Mucosa of stomach (tissue), 1 donor: ENCODE results near the gene ABCC3.
"Not testable (repeated sequence)": the region's sequence is repeated elsewhere in the genome, so short reads cannot be mapped to it uniquely, and the experiment has no call there.

Experiments used
- H3K27me3 ChIP-seq: one replicate; pipeline ENCODE4 v1.7.0; 2013; ENCODE audit warnings: mild to moderate bottlenecking, low read length; ENCODE audit not compliant: control insufficient read depth, insufficient read depth
- H3K36me3 ChIP-seq: one replicate; pipeline ENCODE4 v1.7.0; 2013; ENCODE audit warnings: low read length; ENCODE audit not compliant: control insufficient read depth, insufficient read depth
- H3K4me1 ChIP-seq: one replicate; pipeline ENCODE4 v1.7.0; 2013; ENCODE audit warnings: mild to moderate bottlenecking, low read length; ENCODE audit not compliant: control insufficient read depth, insufficient read depth
- H3K4me3 ChIP-seq: one replicate; pipeline ENCODE4 v1.7.0; 2013; ENCODE audit warnings: low read length
- H3K9ac ChIP-seq: one replicate; pipeline ENCODE4 v1.7.0; 2013; ENCODE audit warnings: mild to moderate bottlenecking, low read length, moderate library complexity
- H3K9me3 ChIP-seq: one replicate; pipeline ENCODE4 v1.7.0; 2013; ENCODE audit warnings: mild to moderate bottlenecking, low read length, moderate library complexity; ENCODE audit not compliant: control insufficient read depth
- donor health status: Pancreatic carcinoma.

ABCC3 gene

DNA sequence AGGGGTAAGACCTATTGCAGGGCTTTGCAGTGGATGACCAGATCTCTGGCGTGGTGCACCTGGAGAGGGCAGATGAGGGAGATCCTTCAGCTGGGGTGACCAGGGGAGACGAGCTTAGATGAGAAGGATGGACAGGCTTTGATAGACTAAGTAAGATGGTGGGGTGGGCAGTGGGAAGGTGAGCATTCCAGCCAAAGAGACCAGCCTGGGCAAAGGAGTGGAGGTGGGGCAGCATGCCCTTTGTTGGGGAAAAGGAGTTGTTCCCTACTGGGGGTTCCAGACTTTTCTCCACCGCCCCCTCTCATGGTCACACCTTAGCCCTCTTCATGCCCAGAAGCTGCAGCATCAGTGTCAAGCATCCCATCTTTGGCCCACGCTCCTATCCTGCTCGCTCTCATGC, 45.4 kb downstream of the ABCC3 start:
- H3K4me1 ChIP-seq, result peaks cover 32% of the 10 kb centered on the region
- H3K4me3 ChIP-seq, result no peak overlapping the region
- no peaks in the 10 kb centered on the region for H3K9me3 ChIP-seq
- H3K36me3 ChIP-seq, result peaks cover 16% of the 10 kb centered on the region
- H3K27me3 ChIP-seq, result no peaks in the 10 kb centered on the region
- H3K9ac ChIP-seq, result no peak overlapping the region

DNA sequence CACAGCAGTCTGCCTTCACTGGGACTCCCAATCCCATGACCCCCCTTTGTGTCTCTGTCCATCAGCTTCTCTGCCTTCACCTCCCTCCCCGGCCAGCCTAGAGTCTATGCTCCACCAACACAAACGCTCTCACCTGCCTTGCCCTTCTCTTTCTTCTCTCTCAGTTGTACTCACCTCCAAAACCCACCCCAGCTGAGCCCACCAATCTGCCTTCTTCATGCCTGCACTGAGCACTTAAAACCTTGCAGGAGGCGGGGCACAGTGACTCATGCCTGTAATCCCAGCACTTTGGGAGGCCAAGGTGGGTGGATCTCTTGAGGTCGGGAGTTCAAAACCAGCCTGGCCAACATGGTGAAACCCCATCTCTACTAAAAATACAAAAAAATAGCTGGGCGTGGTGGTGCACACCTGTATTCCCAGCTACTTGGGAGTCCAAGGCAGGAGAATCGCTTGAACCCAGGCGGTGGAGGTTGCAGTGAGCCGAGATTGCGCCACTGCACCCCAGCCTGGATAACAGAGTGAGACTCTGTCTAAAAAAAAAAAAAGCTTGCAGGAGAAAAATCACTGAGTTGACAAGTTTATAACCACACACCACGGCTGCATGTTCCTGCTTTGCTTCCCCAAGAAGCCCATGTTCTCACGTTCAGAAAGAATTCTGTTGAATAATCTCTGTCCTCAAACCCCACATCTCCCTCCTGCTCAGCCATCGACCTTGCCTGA, 46.0 kb downstream of the ABCC3 start:
- Histone ChIP-seq H3K4me1 (peaks cover 32% of the 10 kb centered on the region), H3K36me3 (peaks cover 13% of the 10 kb centered on the region)
- not testable (repeated sequence) for H3K9ac ChIP-seq, H3K27me3 ChIP-seq, H3K4me3 ChIP-seq, H3K9me3 ChIP-seq

DNA sequence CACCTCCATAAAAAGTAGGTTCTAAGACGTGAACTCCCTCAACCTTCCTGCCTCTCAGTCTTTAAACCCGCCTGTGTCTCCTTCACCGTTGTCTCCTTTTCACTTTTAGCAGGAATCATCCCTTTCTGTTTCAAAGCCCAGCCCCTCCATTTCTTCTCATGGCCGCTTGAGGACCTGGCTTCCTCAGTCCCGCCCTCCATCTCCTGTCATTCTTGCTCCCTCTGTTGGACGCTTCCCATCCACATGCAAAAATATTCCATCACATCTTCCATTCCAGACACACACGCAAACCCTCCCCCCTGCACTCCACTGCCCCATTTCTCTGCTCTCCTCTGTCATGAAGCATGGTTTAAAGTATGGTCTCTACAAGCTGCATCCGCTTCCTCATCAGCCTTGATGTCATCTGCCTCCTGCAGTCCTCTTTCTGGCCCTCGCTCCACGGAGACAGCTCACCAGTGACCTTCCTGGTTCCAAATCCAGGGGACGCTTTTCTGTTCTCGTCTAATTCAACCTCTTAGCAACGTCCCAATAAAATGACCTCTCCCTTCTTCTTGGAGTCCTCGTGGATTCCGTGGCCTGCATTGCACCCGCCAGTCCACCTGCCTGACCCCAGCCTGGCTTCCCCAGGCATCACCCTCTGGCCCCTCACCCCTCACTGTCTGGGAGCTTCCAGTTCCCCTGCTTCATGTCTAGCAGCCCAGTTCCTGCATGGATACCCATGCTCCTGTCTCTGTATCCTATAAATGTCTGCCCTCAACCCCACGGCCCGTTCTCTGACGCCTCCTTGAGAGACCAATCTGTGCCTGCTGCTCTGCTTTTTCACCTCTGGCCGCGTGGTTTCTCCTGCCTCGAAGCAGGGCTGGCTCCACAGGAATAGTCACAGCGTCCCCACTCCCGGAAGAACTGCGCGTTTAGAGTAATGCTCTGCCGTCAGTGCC, 46.9 kb downstream of the ABCC3 start:
- Histone ChIP-seq H3K36me3 (peaks cover 13% of the 10 kb centered on the region), H3K9ac (no peak overlapping the region), H3K4me1 (peaks cover 33% of the 10 kb centered on the region), H3K4me3 (no peak overlapping the region), H3K27me3 (no peaks in the 10 kb centered on the region), H3K9me3 (no peaks in the 10 kb centered on the region)

DNA sequence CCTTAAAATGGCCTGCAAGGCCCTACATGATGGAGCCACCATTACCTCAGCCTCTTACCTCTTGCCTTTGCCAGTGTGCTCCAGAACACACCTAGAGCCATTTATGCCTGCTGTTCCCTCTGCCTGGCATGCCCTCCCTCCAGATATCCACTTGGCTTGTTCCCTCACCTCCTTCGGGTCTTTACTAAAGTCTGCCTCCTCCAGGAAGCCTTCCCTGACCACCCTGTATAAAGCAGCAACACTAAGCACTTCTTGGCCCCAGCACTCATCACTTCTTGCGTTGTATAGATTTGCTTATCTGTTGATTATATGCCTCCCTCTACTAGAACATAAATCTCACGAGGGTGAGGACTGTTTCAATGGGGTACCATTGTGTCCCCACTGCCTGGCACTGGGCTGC, 47.8 kb downstream of the ABCC3 start:
- peaks cover 42% of the 10 kb centered on the region for H3K4me1 ChIP-seq
- no peaks in the 10 kb centered on the region for H3K9me3 ChIP-seq
- peaks cover 13% of the 10 kb centered on the region for H3K36me3 ChIP-seq
- H3K9ac ChIP-seq, result peak overlapping the region; percentile 17
- no peaks in the 10 kb centered on the region for H3K27me3 ChIP-seq
- no peak overlapping the region for H3K4me3 ChIP-seq

DNA sequence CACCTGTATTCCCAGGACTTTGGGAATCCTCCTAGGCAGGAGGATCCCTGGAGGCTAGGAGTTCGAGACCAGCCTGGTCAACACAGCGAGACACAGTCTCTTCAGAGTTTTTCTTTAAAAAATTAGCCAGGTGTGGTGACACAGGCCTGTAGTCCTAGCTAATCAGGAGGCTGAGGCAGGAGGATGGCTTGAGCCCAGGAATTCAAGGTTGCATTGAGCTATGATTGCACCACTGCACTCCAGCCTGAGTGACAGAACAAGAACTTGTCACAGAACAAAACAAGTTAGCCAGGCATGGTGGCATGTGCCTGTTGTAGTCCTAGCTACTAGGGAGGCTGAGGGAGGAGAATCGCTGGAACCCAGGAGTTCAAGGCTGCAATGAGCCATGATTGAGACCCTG, 48.3 kb downstream of the ABCC3 start:
- H3K9me3 ChIP-seq, result no peaks in the 10 kb centered on the region
- no peak overlapping the region for H3K4me3 ChIP-seq
- H3K4me1 ChIP-seq, result peaks cover 47% of the 10 kb centered on the region
- H3K9ac ChIP-seq, result peak overlapping the region; percentile 17
- no peaks in the 10 kb centered on the region for H3K27me3 ChIP-seq
- peaks cover 13% of the 10 kb centered on the region for H3K36me3 ChIP-seq

DNA sequence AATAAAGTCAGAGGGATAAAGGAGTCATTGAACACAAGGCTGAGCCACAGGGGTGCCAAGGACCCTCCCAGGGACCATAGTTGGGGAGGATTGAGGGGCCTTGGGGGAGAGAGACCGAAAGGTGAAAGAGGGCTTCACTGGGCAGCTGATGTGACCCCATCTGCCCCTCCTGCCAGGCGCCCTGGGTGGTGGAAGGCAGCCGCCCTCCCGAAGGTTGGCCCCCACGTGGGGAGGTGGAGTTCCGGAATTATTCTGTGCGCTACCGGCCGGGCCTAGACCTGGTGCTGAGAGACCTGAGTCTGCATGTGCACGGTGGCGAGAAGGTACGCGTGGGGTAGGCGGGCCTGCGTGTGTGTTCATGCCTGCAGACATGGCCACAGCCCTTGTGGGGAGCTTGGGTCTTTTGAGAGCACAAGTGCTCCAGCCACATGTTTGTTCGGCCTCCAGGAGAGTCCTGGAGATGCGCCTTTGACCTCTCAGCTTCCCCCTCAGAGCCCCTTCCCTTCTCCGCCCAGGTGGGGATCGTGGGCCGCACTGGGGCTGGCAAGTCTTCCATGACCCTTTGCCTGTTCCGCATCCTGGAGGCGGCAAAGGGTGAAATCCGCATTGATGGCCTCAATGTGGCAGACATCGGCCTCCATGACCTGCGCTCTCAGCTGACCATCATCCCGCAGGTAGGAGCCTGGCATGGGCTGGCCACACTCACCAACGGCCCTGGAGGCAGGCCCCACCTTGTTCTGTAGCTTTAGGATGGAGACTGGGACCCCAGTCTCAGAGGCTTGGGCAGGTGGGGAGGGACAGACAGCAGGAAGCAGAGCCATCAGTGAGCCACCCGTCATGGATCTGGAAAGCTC, 49.0 kb downstream of the ABCC3 start:
- no peaks in the 10 kb centered on the region for H3K9me3 ChIP-seq
- peaks cover 54% of the 10 kb centered on the region for H3K4me1 ChIP-seq
- no peaks in the 10 kb centered on the region for H3K27me3 ChIP-seq
- no peak overlapping the region for H3K4me3 ChIP-seq
- peak overlapping the region; percentile 49 for H3K9ac ChIP-seq
- H3K36me3 ChIP-seq, result peaks cover 19% of the 10 kb centered on the region

DNA sequence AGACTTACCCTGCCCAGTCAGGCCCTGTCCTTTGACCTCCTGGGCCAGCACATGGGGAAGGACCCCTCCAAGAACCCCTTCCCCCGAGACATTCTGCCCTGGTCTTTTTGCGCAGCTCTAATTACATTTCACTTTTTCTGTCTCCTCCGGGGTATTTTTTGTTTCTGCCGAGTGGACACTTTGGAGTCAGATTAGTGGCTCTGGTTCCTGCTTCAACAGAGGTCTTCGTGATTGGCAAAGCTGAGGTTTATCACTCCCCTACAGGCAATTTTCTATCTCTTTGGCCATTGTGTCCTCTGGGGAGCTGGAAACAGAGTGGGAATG, 49.6 kb downstream of the ABCC3 start:
- H3K36me3 ChIP-seq, result peaks cover 13% of the 10 kb centered on the region
- H3K9me3 ChIP-seq, result no peaks in the 10 kb centered on the region
- H3K27me3 ChIP-seq, result no peaks in the 10 kb centered on the region
- H3K4me1 ChIP-seq, result peaks cover 60% of the 10 kb centered on the region
- H3K4me3 ChIP-seq, result no peak overlapping the region
- H3K9ac ChIP-seq, result peak overlapping the region; percentile 49

DNA sequence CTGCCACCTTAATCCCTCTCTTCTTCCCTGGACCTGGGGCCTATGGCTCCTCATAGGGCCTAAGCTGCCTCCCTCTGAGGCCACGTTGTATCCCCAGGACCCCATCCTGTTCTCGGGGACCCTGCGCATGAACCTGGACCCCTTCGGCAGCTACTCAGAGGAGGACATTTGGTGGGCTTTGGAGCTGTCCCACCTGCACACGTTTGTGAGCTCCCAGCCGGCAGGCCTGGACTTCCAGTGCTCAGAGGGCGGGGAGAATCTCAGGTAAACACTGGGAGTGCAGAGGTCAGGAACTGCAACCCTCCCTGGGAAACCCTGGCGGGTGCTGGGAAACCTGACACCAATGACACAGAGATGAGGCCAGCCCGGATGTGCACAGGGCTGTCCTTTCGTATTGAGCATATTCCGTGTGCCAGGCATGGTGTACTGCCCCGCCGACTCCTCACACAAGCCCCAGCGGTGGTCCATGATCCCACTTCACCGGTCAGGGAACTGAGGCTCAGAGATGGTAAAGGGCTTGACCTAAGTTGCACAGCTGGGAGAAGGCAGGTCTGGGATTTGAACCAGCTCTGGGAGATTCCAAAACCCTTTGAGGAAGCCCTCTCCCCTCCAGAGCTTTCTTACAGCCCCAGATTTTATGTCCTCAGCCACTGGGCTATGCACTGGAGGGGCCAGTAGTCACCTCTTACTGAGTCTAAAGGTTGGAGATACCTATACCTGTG, 50.1 kb downstream of the ABCC3 start:
- no peak overlapping the region for H3K4me3 ChIP-seq
- peaks cover 65% of the 10 kb centered on the region for H3K4me1 ChIP-seq
- H3K9me3 ChIP-seq, result no peaks in the 10 kb centered on the region
- H3K9ac ChIP-seq, result peak overlapping the region; percentile 49
- no peaks in the 10 kb centered on the region for H3K27me3 ChIP-seq
- peaks cover 8% of the 10 kb centered on the region for H3K36me3 ChIP-seq

DNA sequence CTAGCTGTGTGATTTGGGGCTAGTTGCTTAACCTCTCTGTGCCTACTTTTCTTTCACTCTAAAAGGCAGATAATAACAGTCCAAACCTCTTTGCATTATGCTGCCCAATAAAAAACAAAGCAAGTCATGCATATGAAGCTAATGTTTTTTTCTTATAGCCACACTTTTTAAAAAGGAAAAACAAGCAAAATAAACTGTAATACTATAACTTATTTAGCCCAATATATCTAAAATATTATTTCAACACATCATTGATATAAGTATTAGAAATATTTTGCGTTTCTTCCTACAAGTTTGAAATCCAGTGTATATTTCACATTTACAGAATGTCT, 50.6 kb downstream of the ABCC3 start:
- no peaks in the 10 kb centered on the region for H3K9me3 ChIP-seq
- no peak overlapping the region for H3K4me3 ChIP-seq
- peaks cover 70% of the 10 kb centered on the region for H3K4me1 ChIP-seq
- H3K9ac ChIP-seq, result no peak overlapping the region
- H3K36me3 ChIP-seq, result peaks cover 6% of the 10 kb centered on the region
- H3K27me3 ChIP-seq, result no peaks in the 10 kb centered on the region

DNA sequence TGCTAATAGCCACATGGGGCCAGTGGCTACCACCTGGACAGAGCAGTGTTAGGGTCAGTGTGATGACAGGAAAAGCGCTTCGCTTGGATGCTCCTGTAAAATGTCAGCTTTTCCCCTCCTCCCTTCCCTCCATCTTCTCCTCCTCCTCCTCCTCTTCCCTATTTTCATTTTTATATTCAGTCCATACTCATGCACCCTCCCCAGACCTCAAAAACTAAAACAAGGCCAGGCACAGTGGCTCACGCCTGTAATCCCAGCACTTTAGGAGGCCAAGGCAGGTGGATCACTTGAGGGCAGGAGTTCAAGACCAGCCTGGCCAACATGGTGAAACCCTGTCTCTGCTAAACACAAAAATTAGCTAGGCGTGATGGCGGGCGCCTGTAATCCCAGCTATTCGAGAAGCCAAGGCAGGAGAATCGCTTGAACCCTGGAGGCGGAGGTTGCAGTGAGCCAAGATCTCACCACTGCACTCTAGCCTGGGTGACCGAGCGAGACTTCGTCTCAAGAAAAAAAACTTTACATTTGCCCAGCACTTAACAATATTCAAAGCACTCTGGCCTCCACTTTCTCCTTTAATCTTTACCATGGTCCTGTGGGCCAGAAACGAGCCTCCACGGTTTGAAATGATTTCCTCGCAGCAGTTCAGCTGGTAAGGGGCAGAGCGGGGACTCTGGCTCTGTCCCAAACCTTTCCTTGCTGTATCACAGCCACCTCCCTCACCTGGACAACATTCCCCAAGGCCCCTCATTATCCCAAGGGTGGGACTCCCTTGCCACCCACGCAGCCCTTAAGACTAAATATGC, 51.2 kb downstream of the ABCC3 start:
- H3K9me3 ChIP-seq, result no peaks in the 10 kb centered on the region
- no peaks in the 10 kb centered on the region for H3K27me3 ChIP-seq
- H3K4me3 ChIP-seq, result no peak overlapping the region
- peak overlapping the region; percentile 64 for H3K9ac ChIP-seq
- peaks cover 6% of the 10 kb centered on the region for H3K36me3 ChIP-seq
- H3K4me1 ChIP-seq, result peaks cover 76% of the 10 kb centered on the region
